NCI-H2107 treated with DMSO at 0.1 percent for 48 hours (cell line): ENCODE data around the gene DNAJA2.

Experiments used
- DNase-seq: peaks from one replicate; lab custom pipeline; 2025; ENCODE audit not compliant: unreplicated experiment; lab: John Stamatoyannopoulos, UW

The DNAJA2 gene

GRCh38 chr16:46906360-46907060, 67.0 kb downstream of the DNAJA2 start:
- DNase-seq = no peak
